ENCODE measurements around the gene CMTM2. TPM values are rescaled to one million over a fixed set of nuclear protein-coding genes. Genes with fewer than 3 reads are reported as not detected.
A peak's percentile ranks its signal among the peaks of the same experiment; 100 is the strongest.

Gene CMTM2
- total and polyA plus RNA-seq, 9 of the 15 experiments (the other 6 are each of a cell fraction or from before 2014, with no cell fraction given), result not detected

DNA sequence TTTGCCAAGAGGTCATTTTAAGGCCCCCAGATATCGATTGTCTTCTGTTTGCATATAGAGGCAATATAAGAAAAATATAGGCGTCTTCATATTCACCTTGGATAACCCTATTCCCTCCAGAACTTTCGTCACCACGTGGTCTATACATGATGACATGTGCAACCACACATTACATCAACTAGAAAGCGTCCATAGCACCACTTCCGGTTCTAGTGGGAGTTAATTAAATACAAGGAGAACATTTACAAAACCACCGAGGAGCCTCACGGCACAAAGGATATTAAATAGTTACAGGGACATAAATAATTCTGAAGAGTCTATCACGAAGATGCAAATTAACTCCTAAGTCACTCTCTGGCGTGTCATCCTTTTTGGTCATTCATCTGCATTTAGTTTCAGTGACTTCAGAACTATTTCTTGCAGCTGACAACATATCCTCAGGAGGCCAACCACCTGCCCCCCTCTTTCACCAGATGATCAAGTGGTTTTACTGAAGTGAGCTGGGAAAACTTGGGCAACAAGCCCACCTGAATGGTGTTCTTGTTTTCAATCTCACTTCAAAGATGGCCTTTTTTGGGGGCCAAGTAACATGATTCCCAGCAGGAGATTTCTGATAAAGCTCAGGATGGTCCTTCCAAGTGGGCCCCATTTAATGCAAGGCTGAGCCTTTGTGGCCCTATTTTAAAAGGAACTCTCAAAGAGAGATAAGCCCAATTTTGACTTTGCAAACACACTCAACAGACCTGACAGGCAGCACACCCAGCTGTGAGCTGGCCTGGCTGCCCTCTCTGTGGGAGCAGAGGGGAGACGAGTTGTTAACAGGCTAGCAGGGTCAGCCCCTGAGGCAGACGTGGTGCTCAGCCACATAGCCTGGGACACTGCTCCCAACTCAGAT, 40.5 kb downstream of the CMTM2 start (continued):
- TF ChIP-seq, protein P1, sequence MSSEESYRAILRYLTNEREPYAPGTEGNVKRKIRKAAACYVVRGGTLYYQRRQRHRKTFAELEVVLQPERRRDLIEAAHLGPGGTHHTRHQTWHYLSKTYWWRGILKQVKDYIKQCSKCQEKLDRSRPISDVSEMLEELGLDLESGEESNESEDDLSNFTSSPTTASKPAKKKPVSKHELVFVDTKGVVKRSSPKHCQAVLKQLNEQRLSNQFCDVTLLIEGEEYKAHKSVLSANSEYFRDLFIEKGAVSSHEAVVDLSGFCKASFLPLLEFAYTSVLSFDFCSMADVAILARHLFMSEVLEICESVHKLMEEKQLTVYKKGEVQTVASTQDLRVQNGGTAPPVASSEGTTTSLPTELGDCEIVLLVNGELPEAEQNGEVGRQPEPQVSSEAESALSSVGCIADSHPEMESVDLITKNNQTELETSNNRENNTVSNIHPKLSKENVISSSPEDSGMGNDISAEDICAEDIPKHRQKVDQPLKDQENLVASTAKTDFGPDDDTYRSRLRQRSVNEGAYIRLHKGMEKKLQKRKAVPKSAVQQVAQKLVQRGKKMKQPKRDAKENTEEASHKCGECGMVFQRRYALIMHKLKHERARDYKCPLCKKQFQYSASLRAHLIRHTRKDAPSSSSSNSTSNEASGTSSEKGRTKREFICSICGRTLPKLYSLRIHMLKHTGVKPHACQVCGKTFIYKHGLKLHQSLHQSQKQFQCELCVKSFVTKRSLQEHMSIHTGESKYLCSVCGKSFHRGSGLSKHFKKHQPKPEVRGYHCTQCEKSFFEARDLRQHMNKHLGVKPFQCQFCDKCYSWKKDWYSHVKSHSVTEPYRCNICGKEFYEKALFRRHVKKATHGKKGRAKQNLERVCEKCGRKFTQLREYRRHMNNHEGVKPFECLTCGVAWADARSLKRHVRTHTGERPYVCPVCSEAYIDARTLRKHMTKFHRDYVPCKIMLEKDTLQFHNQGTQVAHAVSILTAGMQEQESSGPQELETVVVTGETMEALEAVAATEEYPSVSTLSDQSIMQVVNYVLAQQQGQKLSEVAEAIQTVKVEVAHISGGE (CRISPR knock-in tag; IDR thresholded peaks at IDR 0.05), result no peak
- TF ChIP-seq FOXJ3 (CRISPR knock-in tag; IDR thresholded peaks at IDR 0.05) (no peak), THRAP3 (IDR thresholded peaks at IDR 0.05; ENCODE audit: borderline replicate concordance) (no peak), MEIS2 (IDR thresholded peaks at IDR 0.05; ENCODE audit: partially characterized antibody) (peak; percentile 46), EP300 (IDR thresholded peaks at IDR 0.05; ENCODE audit: low read length) (no peak), FOXA1 (IDR thresholded peaks at IDR 0.05; ENCODE audit: borderline replicate concordance) (no peak)
- TF ChIP-seq, protein P2, sequence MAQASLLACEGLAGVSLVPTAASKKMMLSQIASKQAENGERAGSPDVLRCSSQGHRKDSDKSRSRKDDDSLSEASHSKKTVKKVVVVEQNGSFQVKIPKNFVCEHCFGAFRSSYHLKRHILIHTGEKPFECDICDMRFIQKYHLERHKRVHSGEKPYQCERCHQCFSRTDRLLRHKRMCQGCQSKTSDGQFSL (CRISPR knock-in tag; IDR thresholded peaks at IDR 0.05), result no peak
- TF ChIP-seq, protein P2 (tag; IDR thresholded peaks at IDR 0.05), result no peak
- TF ChIP-seq, protein P3, sequence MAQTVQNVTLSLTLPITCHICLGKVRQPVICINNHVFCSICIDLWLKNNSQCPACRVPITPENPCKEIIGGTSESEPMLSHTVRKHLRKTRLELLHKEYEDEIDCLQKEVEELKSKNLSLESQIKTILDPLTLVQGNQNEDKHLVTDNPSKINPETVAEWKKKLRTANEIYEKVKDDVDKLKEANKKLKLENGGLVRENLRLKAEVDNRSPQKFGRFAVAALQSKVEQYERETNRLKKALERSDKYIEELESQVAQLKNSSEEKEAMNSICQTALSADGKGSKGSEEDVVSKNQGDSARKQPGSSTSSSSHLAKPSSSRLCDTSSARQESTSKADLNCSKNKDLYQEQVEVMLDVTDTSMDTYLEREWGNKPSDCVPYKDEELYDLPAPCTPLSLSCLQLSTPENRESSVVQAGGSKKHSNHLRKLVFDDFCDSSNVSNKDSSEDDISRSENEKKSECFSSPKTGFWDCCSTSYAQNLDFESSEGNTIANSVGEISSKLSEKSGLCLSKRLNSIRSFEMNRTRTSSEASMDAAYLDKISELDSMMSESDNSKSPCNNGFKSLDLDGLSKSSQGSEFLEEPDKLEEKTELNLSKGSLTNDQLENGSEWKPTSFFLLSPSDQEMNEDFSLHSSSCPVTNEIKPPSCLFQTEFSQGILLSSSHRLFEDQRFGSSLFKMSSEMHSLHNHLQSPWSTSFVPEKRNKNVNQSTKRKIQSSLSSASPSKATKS (CRISPR knock-in tag; IDR thresholded peaks at IDR 0.05), result no peak
- TF ChIP-seq, protein P4, sequence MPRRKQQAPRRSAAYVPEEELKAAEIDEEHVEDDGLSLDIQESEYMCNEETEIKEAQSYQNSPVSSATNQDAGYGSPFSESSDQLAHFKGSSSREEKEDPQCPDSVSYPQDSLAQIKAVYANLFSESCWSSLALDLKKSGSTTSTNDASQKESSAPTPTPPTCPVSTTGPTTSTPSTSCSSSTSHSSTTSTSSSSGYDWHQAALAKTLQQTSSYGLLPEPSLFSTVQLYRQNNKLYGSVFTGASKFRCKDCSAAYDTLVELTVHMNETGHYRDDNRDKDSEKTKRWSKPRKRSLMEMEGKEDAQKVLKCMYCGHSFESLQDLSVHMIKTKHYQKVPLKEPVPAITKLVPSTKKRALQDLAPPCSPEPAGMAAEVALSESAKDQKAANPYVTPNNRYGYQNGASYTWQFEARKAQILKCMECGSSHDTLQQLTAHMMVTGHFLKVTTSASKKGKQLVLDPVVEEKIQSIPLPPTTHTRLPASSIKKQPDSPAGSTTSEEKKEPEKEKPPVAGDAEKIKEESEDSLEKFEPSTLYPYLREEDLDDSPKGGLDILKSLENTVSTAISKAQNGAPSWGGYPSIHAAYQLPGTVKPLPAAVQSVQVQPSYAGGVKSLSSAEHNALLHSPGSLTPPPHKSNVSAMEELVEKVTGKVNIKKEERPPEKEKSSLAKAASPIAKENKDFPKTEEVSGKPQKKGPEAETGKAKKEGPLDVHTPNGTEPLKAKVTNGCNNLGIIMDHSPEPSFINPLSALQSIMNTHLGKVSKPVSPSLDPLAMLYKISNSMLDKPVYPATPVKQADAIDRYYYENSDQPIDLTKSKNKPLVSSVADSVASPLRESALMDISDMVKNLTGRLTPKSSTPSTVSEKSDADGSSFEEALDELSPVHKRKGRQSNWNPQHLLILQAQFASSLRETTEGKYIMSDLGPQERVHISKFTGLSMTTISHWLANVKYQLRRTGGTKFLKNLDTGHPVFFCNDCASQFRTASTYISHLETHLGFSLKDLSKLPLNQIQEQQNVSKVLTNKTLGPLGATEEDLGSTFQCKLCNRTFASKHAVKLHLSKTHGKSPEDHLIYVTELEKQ (CRISPR knock-in tag; IDR thresholded peaks at IDR 0.05), result no peak
- TF ChIP-seq, protein P5, sequence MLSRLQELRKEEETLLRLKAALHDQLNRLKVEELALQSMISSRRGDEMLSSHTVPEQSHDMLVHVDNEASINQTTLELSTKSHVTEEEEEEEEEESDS (CRISPR knock-in tag; IDR thresholded peaks at IDR 0.05), result no peak
- TF ChIP-seq, protein P6, sequence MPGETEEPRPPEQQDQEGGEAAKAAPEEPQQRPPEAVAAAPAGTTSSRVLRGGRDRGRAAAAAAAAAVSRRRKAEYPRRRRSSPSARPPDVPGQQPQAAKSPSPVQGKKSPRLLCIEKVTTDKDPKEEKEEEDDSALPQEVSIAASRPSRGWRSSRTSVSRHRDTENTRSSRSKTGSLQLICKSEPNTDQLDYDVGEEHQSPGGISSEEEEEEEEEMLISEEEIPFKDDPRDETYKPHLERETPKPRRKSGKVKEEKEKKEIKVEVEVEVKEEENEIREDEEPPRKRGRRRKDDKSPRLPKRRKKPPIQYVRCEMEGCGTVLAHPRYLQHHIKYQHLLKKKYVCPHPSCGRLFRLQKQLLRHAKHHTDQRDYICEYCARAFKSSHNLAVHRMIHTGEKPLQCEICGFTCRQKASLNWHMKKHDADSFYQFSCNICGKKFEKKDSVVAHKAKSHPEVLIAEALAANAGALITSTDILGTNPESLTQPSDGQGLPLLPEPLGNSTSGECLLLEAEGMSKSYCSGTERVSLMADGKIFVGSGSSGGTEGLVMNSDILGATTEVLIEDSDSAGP (CRISPR knock-in tag; IDR thresholded peaks at IDR 0.05), result no peak

Data from K562 (cell line).